DMS53 treated with DMSO at 0.1 percent for 48 hours (cell line): Measurements from ENCODE around the gene EYA2.
"Not testable (repeated sequence)": the region's sequence is repeated elsewhere in the genome, so short reads cannot be mapped to it uniquely, and the experiment has no call there.

Experiments
- DNase-seq: peaks from one replicate; lab custom pipeline; 2025; ENCODE audit not compliant: unreplicated experiment; lab: John Stamatoyannopoulos, UW

The EYA2 gene

GRCh38 chr20:46929902-46930301, 35.3 kb downstream of the EYA2 start:
- DNase-seq = no peak

DNA sequence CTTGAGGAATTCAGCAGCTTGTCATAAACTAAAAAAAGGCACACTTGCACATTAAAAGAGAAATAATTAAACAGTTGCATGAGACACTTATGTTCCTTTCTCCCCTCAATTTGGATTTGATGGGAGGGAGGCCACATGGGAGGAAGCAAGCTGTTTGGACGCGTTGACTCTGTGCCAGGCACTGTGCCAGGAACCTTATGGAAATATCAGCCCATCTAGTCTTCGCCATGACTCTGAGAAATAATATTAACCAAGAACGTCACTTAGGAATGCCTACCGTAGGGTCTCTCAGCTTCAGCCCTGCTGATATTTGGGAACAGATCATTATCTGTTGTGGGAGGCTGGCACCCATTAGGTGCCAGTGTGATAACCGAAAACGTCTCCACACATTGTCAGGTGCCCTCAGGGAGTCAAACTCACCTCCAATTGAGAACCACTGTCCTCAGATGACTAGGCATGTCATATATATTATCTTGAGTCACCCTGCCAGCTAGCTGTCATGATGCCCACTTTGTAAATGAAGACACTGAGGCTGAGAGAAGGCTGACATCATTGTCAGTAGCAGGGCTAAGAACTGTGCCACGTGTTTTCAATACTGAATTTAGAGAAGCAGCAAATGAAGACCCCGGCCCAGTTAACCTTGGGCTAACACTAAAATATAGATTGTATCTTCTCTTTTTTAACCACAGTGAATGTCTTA, 36.1 kb downstream of the EYA2 start:
- DNase-seq = no peak

DNA sequence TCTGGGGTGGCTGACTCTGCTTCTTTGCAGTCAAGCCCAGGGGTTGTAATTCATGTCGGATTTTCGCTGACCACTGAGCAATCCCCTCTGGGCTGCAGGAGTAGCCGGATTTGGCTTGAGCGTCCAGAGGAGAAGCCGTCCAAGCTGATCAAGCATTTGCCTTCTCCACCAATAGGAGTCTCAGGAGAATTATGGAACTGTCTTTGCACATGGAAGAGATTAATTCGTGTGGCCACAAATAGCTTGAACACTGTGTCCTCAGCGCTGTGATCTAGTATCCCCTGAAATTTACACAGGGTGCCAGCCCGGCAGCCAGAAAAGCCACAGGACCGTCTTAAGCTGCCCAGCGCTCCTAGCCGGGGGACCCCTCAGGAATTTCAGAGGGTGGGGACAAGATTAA, 37.1 kb downstream of the EYA2 start:
- no peak for DNase-seq

DNA sequence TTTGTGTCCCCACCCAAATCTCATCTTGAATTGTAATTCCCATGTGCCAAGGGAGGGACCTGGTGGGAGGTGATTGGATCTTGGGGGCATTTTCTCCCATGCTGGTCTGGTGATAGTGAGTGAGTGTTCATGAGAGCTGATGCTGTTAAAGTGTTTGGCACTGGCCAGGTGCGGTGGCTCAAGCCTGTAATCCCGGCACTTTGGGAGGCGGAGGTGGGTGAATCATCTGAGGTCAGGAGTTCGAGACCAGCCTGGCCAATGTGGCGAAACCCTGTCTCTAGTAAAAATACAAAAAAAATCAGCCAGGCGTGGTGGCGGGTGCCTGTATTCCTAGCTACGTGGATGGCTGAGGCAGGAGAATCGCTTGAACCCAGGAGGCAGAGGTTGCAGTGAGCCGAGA, 37.8 kb downstream of the EYA2 start:
- DNase-seq = not testable (repeated sequence)

GRCh38 chr20:46933150-46933549, 38.5 kb downstream of the EYA2 start:
- no peak for DNase-seq

- DNase-seq = no peak
These were observed 40.2 kb downstream of the EYA2 start for GRCh38 chr20:46934746-46935287.

DNA sequence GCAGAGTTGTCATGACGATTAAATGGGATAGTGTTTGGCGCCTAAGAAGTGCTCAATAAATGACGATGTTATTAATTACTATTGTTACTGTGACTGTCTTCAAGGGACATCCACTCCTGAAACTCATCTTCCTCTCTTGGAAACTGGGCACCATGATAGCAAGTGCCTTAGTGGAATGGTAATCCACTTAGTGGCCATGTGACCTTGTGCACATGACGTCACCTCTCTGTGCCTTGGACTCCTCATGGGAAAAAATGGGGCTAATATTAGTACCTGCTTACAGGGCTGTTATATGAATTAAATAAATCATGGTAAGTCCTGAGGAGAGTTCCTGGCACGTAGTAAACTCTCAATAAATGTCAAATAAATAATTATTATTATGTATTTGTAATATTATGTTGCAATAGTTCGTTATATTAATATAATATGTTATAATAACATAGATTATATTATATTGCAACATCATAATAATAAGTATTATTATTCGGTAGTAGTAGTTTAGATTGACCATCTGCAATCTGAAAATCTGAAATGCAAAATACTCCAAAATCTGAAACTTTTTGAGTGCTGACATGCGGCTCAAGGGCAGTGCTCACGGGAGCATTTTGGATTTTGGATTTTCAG, 40.9 kb downstream of the EYA2 start:
- no peak for DNase-seq

GRCh38 chr20:46936415-46937156, 41.9 kb downstream of the EYA2 start:
- DNase-seq = no peak

- no peak for DNase-seq
These were observed 42.5 kb downstream of the EYA2 start for GRCh38 chr20:46937157-46937523.

DNA sequence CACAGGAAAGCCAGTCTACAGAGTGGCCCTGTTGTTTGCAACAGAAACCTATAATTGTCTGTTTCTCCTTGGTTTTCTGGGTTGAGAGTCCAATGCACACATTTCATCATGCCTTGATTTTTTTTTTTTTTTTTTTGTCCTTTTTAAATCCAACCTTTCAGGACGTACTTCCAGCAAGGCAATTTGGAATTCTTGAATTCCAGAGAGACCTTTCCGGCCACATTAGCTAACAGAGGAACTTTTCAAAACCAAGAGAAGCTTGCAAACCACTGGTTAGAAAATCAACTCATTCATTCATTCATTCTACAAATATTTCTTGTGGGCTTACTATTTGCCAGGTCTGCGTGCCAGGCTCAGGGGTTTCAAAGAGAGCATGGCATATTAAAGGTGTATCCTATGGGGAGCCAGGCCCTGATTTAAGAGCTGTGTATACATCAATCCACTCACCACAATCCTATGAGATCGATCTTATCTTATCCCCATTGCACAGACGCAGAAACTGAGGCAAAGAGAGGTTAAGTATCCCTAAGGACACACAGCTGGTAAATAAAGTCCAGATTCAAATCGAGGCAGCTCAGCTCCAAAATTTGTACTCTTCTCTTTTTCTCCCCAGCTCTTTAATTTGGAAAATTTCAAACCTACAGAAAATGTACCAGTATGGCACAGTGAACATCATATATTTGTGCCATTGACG, 43.0 kb downstream of the EYA2 start:
- no peak for DNase-seq

DNA sequence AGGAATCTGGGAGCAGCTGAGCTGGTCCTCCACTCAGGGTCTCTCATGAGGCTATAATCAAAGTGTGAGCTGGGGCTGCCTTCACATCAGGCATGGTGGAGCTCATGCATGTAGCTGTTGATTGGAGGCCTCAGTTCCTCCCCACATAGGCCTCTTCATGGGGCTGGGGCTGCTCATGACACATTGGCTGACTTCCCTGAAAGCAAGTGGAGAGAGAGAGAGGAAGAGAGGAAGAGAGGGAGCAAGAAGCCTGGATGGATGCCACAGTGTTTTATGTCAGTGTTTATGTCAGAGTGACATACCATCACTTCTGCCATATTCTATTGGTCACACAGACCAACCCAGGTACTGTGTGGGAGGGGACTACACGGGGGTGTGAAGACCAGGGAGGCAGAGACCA, 43.8 kb downstream of the EYA2 start:
- DNase-seq = no peak

- no peak for DNase-seq
These were observed 44.7 kb downstream of the EYA2 start for GRCh38 chr20:46939031-46939965.

DNA sequence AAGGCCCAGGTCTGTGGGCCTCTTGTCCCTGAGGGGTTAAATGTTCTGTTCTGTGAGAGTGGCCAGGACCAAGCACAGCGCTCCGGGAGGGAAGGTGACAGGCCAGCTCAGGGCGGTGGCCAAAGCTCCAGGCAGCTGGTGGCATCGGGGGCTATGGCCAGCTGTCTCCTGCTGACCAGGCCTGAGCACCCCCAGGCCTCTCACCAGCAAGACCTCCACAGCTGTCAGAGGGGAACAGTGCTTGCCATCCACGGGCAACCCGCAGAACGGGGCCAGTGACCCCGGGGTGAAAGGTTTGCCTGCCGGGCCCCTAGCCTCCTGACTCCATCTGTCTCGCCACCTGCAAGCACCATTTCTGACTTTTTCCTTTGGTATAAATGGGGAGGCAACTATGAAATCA, 46.0 kb downstream of the EYA2 start:
- no peak for DNase-seq

DNA sequence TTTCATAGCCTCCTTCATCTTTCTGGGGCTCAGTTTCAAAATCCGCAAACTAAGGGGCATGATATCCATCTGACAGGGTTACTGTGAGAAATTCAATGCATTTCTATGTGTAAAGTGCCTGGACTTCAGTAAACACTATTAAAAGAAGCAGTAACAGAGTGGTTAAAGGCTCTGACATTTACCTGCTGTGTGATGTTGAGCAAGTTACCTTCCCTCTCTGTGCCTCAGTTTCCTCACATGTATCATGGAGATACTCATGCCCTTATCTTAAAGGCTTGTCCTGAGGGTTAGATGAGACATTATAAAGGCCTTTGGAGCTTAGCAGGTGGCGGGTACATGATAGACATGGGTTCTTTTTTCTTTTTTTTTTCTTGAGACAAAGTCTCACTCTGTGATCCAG, 46.8 kb downstream of the EYA2 start:
- DNase-seq = no peak

GRCh38 chr20:46943861-46944591, 49.4 kb downstream of the EYA2 start:
- no peak for DNase-seq

DNA sequence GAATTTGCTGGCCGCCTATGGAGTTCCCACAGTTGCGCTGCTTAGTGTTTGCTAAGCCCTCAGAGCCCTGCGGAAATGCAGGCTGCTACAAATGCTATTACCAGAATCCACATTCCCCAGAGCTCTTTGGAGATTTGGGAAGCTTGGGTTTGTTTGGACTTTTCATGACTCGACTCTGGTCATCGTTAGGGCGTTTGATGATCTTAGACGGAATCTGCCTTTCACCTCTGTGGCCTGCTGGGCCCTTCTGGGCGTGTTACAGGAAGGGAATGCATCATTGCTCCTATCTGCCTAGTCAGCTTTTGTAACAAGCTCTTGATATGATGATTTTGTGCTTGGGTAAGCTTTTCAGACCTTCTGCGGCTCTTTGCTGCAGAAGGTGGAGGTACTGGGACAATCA, 50.8 kb downstream of the EYA2 start:
- DNase-seq = no peak

GRCh38 chr20:46946181-46946624, 51.6 kb downstream of the EYA2 start:
- DNase-seq = no peak

- no peak for DNase-seq
These were observed 52.2 kb downstream of the EYA2 start for GRCh38 chr20:46946796-46947195.

DNA sequence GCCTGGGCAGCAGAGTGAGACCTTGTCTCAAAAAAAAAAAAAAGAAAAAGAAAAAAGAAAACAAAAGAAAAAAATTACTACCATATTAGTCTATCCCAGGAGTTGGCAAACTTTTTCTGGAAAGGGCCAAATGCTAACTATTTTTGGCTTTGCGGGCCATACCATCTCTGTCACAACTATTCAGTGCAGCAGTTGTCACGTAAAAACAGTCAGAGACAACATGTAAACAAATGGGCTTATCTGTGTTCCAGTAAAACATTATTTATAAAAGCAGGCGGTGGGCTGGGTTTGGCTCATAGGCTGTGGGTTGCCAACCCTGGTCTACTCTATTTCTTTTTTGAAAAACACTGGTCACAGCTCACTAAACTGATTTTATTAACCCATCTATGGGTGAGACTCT, 53.4 kb downstream of the EYA2 start:
- no peak for DNase-seq

GRCh38 chr20:46951405-46951804, 56.8 kb downstream of the EYA2 start:
- DNase-seq = no peak
